ENCODE data around the gene JPH2.

DNA sequence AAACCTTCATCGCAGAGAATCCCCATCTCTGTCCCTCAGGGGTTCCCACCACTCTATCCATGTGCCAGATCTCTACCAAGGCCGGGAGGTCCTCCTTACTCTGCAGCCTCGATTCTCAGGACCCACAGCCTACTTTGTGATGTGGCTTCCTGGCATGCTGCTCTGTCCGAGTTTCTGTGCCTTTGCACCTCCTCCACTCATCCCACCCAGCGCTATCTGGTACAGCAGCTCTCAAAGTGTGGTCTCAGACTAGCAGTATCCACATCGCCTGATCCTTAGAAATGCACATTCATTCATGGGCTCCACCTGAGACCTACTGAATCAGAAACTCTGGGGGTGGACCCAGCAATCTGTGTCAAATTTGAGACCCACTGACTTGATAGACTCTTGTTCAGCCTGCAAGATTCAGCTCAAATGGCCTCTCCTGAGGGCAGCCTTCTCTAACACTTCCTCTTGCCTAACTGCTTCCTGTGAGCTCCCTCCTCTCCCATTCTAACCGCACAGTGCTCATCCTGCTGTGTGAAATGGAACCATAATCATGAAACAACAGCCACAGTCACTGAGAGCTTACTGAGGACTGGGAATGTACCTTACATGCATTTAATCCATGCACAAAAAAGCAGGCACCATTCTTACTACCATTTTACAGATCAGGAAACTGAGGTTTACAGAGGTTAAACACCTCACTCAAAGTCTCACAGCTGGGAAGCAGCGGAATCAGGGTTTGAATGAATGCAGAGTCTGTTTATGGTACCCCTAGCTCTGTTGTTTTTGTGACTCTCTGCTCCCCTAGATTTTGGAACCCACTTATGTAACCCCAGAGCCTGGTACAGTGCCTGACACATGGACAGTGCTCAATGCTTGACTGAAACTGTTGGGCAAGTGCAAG lies 69.4 kb downstream of the JPH2 start:
- TF ChIP-seq JUNB (IDR thresholded peaks at IDR 0.05; ENCODE audit: unreplicated experiment) (no peak), EZH2 (IDR thresholded peaks at IDR 0.05; ENCODE audit: low read depth, unreplicated experiment) (no peak), POLR2AphosphoS5 (IDR thresholded peaks at IDR 0.05; ENCODE audit: low read depth) (no peak), EZH2phosphoT487 (IDR thresholded peaks at IDR 0.05; ENCODE audit: unreplicated experiment) (no peak), CREB1 (CRISPR knock-in tag; IDR thresholded peaks at IDR 0.05; ENCODE audit: low read depth) (no peak), STAT1 (IDR thresholded peaks at IDR 0.05; ENCODE audit: unreplicated experiment) (no peak)
- TF ChIP-seq, protein P1, sequence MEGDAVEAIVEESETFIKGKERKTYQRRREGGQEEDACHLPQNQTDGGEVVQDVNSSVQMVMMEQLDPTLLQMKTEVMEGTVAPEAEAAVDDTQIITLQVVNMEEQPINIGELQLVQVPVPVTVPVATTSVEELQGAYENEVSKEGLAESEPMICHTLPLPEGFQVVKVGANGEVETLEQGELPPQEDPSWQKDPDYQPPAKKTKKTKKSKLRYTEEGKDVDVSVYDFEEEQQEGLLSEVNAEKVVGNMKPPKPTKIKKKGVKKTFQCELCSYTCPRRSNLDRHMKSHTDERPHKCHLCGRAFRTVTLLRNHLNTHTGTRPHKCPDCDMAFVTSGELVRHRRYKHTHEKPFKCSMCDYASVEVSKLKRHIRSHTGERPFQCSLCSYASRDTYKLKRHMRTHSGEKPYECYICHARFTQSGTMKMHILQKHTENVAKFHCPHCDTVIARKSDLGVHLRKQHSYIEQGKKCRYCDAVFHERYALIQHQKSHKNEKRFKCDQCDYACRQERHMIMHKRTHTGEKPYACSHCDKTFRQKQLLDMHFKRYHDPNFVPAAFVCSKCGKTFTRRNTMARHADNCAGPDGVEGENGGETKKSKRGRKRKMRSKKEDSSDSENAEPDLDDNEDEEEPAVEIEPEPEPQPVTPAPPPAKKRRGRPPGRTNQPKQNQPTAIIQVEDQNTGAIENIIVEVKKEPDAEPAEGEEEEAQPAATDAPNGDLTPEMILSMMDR (conservative IDR thresholded peaks at IDR 0.05; ENCODE audit: low read depth in 2 of 2) = no peak
- TF ChIP-seq, protein P2, sequence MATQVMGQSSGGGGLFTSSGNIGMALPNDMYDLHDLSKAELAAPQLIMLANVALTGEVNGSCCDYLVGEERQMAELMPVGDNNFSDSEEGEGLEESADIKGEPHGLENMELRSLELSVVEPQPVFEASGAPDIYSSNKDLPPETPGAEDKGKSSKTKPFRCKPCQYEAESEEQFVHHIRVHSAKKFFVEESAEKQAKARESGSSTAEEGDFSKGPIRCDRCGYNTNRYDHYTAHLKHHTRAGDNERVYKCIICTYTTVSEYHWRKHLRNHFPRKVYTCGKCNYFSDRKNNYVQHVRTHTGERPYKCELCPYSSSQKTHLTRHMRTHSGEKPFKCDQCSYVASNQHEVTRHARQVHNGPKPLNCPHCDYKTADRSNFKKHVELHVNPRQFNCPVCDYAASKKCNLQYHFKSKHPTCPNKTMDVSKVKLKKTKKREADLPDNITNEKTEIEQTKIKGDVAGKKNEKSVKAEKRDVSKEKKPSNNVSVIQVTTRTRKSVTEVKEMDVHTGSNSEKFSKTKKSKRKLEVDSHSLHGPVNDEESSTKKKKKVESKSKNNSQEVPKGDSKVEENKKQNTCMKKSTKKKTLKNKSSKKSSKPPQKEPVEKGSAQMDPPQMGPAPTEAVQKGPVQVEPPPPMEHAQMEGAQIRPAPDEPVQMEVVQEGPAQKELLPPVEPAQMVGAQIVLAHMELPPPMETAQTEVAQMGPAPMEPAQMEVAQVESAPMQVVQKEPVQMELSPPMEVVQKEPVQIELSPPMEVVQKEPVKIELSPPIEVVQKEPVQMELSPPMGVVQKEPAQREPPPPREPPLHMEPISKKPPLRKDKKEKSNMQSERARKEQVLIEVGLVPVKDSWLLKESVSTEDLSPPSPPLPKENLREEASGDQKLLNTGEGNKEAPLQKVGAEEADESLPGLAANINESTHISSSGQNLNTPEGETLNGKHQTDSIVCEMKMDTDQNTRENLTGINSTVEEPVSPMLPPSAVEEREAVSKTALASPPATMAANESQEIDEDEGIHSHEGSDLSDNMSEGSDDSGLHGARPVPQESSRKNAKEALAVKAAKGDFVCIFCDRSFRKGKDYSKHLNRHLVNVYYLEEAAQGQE (IDR thresholded peaks at IDR 0.05; ENCODE audit: unreplicated experiment) = no peak
- TF ChIP-seq, protein P3, sequence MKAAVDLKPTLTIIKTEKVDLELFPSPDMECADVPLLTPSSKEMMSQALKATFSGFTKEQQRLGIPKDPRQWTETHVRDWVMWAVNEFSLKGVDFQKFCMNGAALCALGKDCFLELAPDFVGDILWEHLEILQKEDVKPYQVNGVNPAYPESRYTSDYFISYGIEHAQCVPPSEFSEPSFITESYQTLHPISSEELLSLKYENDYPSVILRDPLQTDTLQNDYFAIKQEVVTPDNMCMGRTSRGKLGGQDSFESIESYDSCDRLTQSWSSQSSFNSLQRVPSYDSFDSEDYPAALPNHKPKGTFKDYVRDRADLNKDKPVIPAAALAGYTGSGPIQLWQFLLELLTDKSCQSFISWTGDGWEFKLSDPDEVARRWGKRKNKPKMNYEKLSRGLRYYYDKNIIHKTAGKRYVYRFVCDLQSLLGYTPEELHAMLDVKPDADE (IDR thresholded peaks at IDR 0.05) = no peak

Measured in GM23338 (cell line).